ENCODE measurements around the gene SGTA. TPM values are rescaled to one million over a fixed set of nuclear protein-coding genes. Genes with fewer than 3 reads are reported as not detected.
A peak's percentile ranks its signal among the peaks of the same experiment; 100 is the strongest.

SGTA gene
- total and polyA plus RNA-seq, 3 experiments from 2014 or later = 39.7 to 93.9 (median 87.8) TPM

GRCh38 chr19:2788237-2788636, 5.2 kb upstream of the SGTA start:
- H3K4me1 Mint-ChIP-seq = peaks cover 20 to 40% (median 36%) of the 10 kb centered on the region in 3 donors
- Histone ChIP-seq H3K27ac (ENCODE audit: low read depth, low read length) (no peak overlapping the region), H3K4me3 (ENCODE audit: low read length) (no peak overlapping the region), H3K36me3 (ENCODE audit: insufficient read depth, low read length) (no peaks in the 10 kb centered on the region), H3K9me3 (ENCODE audit: low read length) (no peaks in the 10 kb centered on the region), H3K27me3 (ENCODE audit: insufficient read depth, low read length, poor library complexity, severe bottlenecking) (no peaks in the 10 kb centered on the region), H3K4me1 (ENCODE audit: insufficient read depth, low read length) (peaks cover 25% of the 10 kb centered on the region)
- no peaks in the 10 kb centered on the region for H3K9me3 Mint-ChIP-seq
- POLR2A ChIA-PET = no interaction called here
- H3K36me3 Mint-ChIP-seq = peaks cover 0 to 15% (median 0%) of the 10 kb centered on the region in 3 donors
- peak overlapping the region in 2 of 8 donors; percentile 2 to 33 for H3K27ac Mint-ChIP-seq
- DNase-seq = no peak
- H3K27me3 Mint-ChIP-seq = no peaks in the 10 kb centered on the region
- CTCF ChIA-PET = no interaction called here
- peak overlapping the region in 5 of 7 donors; percentile 25 to 82 (median 52) for H3K4me3 Mint-ChIP-seq

- Mint-ChIP-seq H3K27me3 (no peaks in the 10 kb centered on the region), H3K27ac (peak overlapping the region in 1 of 8 donors; percentile 45), H3K9me3 (no peaks in the 10 kb centered on the region), H3K4me1 (peaks cover 27 to 47% (median 43%) of the 10 kb centered on the region in 3 donors), H3K4me3 (peak overlapping the region; percentile 18 to 82 (median 61)), H3K36me3 (peaks cover 0 to 11% (median 0%) of the 10 kb centered on the region in 3 donors)
- ChIA-PET CTCF (no interaction called here), POLR2A (no interaction called here)
- DNase-seq = no peak
- no peaks in the 10 kb centered on the region for H3K9me3 ChIP-seq (ENCODE audit: low read length)
- no peaks in the 10 kb centered on the region for H3K27me3 ChIP-seq (ENCODE audit: insufficient read depth, low read length, poor library complexity, severe bottlenecking)
- no peaks in the 10 kb centered on the region for H3K36me3 ChIP-seq (ENCODE audit: insufficient read depth, low read length)
- H3K4me3 ChIP-seq (ENCODE audit: low read length) = no peak overlapping the region
- H3K4me1 ChIP-seq (ENCODE audit: insufficient read depth, low read length) = peaks cover 31% of the 10 kb centered on the region
- no peak overlapping the region for H3K27ac ChIP-seq (ENCODE audit: low read depth, low read length)
Measured at GRCh38 chr19:2787115-2787514, 4.0 kb upstream of the SGTA start.

DNA sequence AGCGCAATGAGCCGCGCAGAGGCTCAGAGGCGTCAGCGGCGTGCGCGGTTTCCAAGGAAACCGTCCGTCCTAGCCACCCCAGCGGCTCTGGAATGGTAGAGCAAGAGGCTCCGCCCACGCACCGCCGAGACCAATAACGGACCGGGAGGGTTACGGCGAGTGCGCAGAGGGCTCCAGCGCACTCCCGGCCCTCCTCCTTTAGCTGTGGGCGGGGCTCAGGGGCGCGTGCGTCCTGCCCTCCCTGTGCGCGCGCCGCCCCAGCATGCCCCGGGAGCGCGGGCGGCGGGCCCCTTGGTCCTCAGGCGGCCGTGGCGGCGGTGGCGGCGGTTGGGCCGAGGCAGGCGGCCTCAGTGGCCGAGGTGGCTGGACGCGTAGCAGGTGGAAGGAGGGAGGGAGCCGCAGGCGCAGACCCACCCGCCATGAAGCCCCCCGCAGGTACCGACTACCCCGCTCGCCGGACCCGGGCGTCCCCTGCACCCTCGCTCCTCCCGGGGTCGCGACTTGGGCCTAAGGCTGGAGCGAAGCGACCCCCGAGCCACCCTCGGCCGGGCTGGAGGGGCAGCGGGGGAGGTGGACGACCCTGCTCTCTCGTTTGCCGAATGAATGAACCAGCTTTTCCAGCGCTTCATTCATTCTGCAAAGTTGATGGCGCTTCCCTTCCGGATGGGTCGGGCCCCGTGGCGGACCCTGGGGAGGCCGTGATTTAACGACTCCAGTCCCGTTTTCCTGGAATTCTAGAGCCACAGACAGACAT, 2.3 kb upstream of the SGTA start, which contains the start of gene THOP1:
TSS of gene THOP1 (plus strand) at position 260 of the 754 bp plus-strand sequence. CDS start at position 420, 160 bp downstream.
- Mint-ChIP-seq H3K27me3 (no peaks in the 10 kb centered on the region), H3K27ac (peak within 1 kb of the TSS; percentile 65 to 96 (median 80)), H3K36me3 (peaks cover 0 to 6% (median 0%) of the 10 kb centered on the region in 3 donors), H3K9me3 (no peaks in the 10 kb centered on the region), H3K4me1 (peaks cover 40 to 63% (median 60%) of the 10 kb centered on the region in 3 donors), H3K4me3 (peak within 1 kb of the TSS; percentile 77 to 92 (median 82))
- Histone ChIP-seq H3K4me3 (ENCODE audit: low read length) (peak within 1 kb of the TSS; percentile 89), H3K27ac (ENCODE audit: low read depth, low read length) (peak within 1 kb of the TSS; percentile 67), H3K9me3 (ENCODE audit: low read length) (no peaks in the 10 kb centered on the region), H3K4me1 (ENCODE audit: insufficient read depth, low read length) (peaks cover 43% of the 10 kb centered on the region), H3K27me3 (ENCODE audit: insufficient read depth, low read length, poor library complexity, severe bottlenecking) (no peaks in the 10 kb centered on the region), H3K36me3 (ENCODE audit: insufficient read depth, low read length) (no peaks in the 10 kb centered on the region)
- ChIA-PET POLR2A (interaction anchor here (0.6 kb wide), 3 partner anchors 18 to 1533 kb away, joined by 3 to 4 read pairs (median 3); no protein-coding TSS in a partner anchor), CTCF (interaction anchor here (0.6 kb wide), 1 partner anchor 516 kb away, joined by 4 read pairs; no protein-coding TSS in a partner anchor)
- DNase-seq = peak; percentile 97 to 99 (median 98)

DNA sequence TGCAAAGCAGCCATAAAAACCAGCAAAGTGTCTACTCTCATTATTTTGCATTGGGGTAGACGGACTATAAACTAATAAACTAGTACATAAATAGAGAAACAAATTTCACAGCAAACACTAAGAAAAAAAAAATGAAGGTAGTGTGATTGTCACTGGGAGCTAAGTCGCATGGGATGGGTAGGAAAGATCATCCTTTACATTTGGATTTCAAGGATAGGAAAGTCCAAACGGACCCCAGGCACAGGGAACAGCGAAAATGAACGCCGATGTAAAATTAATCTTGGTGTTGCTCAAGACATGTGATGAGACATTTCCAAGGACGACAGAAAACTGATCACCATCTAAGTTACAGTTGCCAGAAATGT, 690 bp upstream of the SGTA start:
- peaks cover 44 to 69% (median 62%) of the 10 kb centered on the region in 3 donors for H3K4me1 Mint-ChIP-seq

GRCh38 chr19:2782329-2782935, 641 bp downstream of the SGTA start:
- Mint-ChIP-seq H3K36me3 (peaks cover 0 to 9% (median 0%) of the 10 kb centered on the region in 3 donors), H3K27ac (peak overlapping the region; percentile 86 to 98 (median 96)), H3K9me3 (no peaks in the 10 kb centered on the region), H3K4me1 (peaks cover 46 to 73% (median 54%) of the 10 kb centered on the region in 3 donors), H3K27me3 (no peaks in the 10 kb centered on the region), H3K4me3 (peak overlapping the region; percentile 85 to 94 (median 87))
- Histone ChIP-seq H3K36me3 (ENCODE audit: insufficient read depth, low read length) (no peaks in the 10 kb centered on the region), H3K9me3 (ENCODE audit: low read length) (no peaks in the 10 kb centered on the region), H3K27ac (ENCODE audit: low read depth, low read length) (peak overlapping the region; percentile 94), H3K4me3 (ENCODE audit: low read length) (peak overlapping the region; percentile 93), H3K27me3 (ENCODE audit: insufficient read depth, low read length, poor library complexity, severe bottlenecking) (no peaks in the 10 kb centered on the region), H3K4me1 (ENCODE audit: insufficient read depth, low read length) (peaks cover 43% of the 10 kb centered on the region)
- ChIA-PET CTCF (interaction anchor here (1.0 to 1.5 kb wide), 2 partner anchors 134 to 168 kb away, joined by 3 to 4 read pairs; no protein-coding TSS in a partner anchor), POLR2A (no interaction called here)
- no peak for DNase-seq

More for the DNA sequence above, 690 bp upstream of the SGTA start:
- no peak for DNase-seq
- Mint-ChIP-seq H3K4me3 (peak overlapping the region; percentile 85 to 94 (median 87)), H3K9me3 (no peaks in the 10 kb centered on the region), H3K36me3 (peaks cover 0 to 5% (median 0%) of the 10 kb centered on the region in 3 donors), H3K27me3 (no peaks in the 10 kb centered on the region), H3K27ac (peak overlapping the region in 7 of 8 donors; percentile 89 to 98 (median 96))
- Histone ChIP-seq H3K4me1 (ENCODE audit: insufficient read depth, low read length) (peaks cover 43% of the 10 kb centered on the region), H3K4me3 (ENCODE audit: low read length) (peak overlapping the region; percentile 93), H3K36me3 (ENCODE audit: insufficient read depth, low read length) (no peaks in the 10 kb centered on the region), H3K9me3 (ENCODE audit: low read length) (no peaks in the 10 kb centered on the region), H3K27ac (ENCODE audit: low read depth, low read length) (peak overlapping the region; percentile 94), H3K27me3 (ENCODE audit: insufficient read depth, low read length, poor library complexity, severe bottlenecking) (no peaks in the 10 kb centered on the region)
- CTCF ChIA-PET = interaction anchor here (1.0 to 1.5 kb wide), 2 partner anchors 135 to 167 kb away, joined by 3 to 4 read pairs; no protein-coding TSS in a partner anchor
- POLR2A ChIA-PET = no interaction called here

DNA sequence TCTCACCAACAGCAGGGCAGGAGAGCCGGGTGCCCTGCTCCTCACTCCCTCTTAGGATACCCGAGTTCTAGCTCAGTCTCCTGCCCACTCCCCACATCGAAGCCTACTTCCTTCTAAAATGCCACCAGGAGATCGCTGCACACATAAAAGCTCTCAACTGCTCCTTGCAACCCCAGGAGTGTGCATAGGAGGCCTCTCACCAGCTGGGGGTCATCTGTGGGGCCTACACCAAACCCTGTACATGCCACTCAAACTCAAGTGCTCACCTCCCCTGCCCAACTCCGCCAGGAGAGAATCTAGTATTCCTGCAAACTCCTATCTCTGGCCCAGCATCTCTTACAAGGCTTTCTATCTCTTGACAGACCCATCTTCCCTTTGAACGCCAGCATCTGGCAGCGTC, 2.8 kb downstream of the SGTA start:
- H3K9me3 ChIP-seq (ENCODE audit: low read length) = no peaks in the 10 kb centered on the region
- Mint-ChIP-seq H3K9me3 (no peaks in the 10 kb centered on the region), H3K36me3 (peaks cover 0 to 12% (median 0%) of the 10 kb centered on the region in 3 donors), H3K4me3 (peak overlapping the region in 3 of 7 donors; percentile 32 to 52 (median 44)), H3K27me3 (no peaks in the 10 kb centered on the region), H3K4me1 (peaks cover 48 to 72% (median 55%) of the 10 kb centered on the region in 3 donors), H3K27ac (peak overlapping the region in 7 of 8 donors; percentile 18 to 96 (median 62))
- no peaks in the 10 kb centered on the region for H3K36me3 ChIP-seq (ENCODE audit: insufficient read depth, low read length)
- ChIA-PET CTCF (interaction anchor here (1.0 kb wide), 1 partner anchor 39 kb away, joined by 3 read pairs; no protein-coding TSS in a partner anchor), POLR2A (no interaction called here)
- peaks cover 49% of the 10 kb centered on the region for H3K4me1 ChIP-seq (ENCODE audit: insufficient read depth, low read length)
- no peak overlapping the region for H3K4me3 ChIP-seq (ENCODE audit: low read length)
- H3K27me3 ChIP-seq (ENCODE audit: insufficient read depth, low read length, poor library complexity, severe bottlenecking) = no peaks in the 10 kb centered on the region
- H3K27ac ChIP-seq (ENCODE audit: low read depth, low read length) = no peak overlapping the region
- no peak for DNase-seq

- Histone ChIP-seq H3K36me3 (ENCODE audit: insufficient read depth, low read length) (no peaks in the 10 kb centered on the region), H3K27ac (ENCODE audit: low read depth, low read length) (no peak overlapping the region), H3K27me3 (ENCODE audit: insufficient read depth, low read length, poor library complexity, severe bottlenecking) (no peaks in the 10 kb centered on the region), H3K9me3 (ENCODE audit: low read length) (no peaks in the 10 kb centered on the region), H3K4me3 (ENCODE audit: low read length) (no peak overlapping the region), H3K4me1 (ENCODE audit: insufficient read depth, low read length) (peaks cover 46% of the 10 kb centered on the region)
- peaks cover 0 to 17% (median 2%) of the 10 kb centered on the region in 3 donors for H3K36me3 Mint-ChIP-seq
- H3K4me1 Mint-ChIP-seq = peaks cover 51 to 73% (median 58%) of the 10 kb centered on the region in 3 donors
- no peak overlapping the region for H3K4me3 Mint-ChIP-seq
- no peak for DNase-seq
- H3K27me3 Mint-ChIP-seq = no peaks in the 10 kb centered on the region
- peak overlapping the region in 2 of 8 donors; percentile 32 to 45 for H3K27ac Mint-ChIP-seq
- ChIA-PET POLR2A (no interaction called here), CTCF (interaction anchor here (1.0 kb wide), 1 partner anchor 40 kb away, joined by 3 read pairs; no protein-coding TSS in a partner anchor)
- H3K9me3 Mint-ChIP-seq = no peaks in the 10 kb centered on the region
Measured at GRCh38 chr19:2779121-2779740, 3.8 kb downstream of the SGTA start.
